Activated CD4-positive, alpha-beta T cell treated with anti-CD3 and anti-CD28 coated beads, Interleukin-2, amount 10 ng/mL, durations not matched to agents 24 days and 14 days (primary cell): ENCODE measurements around the gene SI. TPM values are rescaled to one million over a fixed set of nuclear protein-coding genes. Genes with fewer than 3 reads are reported as not detected.
"Not testable (repeated sequence)": the region's sequence is repeated elsewhere in the genome, so short reads cannot be mapped to it uniquely, and the experiment has no call there.

Experiments used
- DNase-seq: peaks from one replicate; pipeline ENCODE4 v3.0.0; 2022
- H3K27ac Mint-ChIP-seq: one replicate; pipeline ENCODE4 v1.8.0; 2022; ENCODE audit warnings: mild to moderate bottlenecking, mixed read lengths
- H3K27me3 Mint-ChIP-seq: one replicate; pipeline ENCODE4 v1.8.0; 2022; ENCODE audit warnings: mixed read lengths
- H3K36me3 Mint-ChIP-seq: one replicate; pipeline ENCODE4 v1.8.0; 2022; ENCODE audit warnings: low read depth, mild to moderate bottlenecking, mixed read lengths
- H3K4me1 Mint-ChIP-seq: one replicate; pipeline ENCODE4 v1.8.0; 2021; ENCODE audit warnings: mixed read lengths
- H3K4me3 Mint-ChIP-seq: one replicate; pipeline ENCODE4 v1.8.0; 2022; ENCODE audit warnings: mild to moderate bottlenecking, moderate library complexity, mixed read lengths
- H3K9me3 Mint-ChIP-seq: one replicate; pipeline ENCODE4 v1.8.0; 2021; ENCODE audit warnings: mixed read lengths
- intact Hi-C: fragments of 100-400 bp; cut with micrococcal nuclease; formaldehyde crosslinking; loops from one replicate; pipeline ENCODE4 v1.15.1; 2023
- total RNA-seq: library from RNA; stranded (reverse); gene quantifications from 2 replicates; pipeline ENCODE4 v1.2.3, GENCODE V29; 2022

Gene SI
- not detected in 2 replicates for total RNA-seq

- intact Hi-C loops = no loop called here
- no peak within 1 kb of the TSS for H3K27ac Mint-ChIP-seq
- no peaks in the 10 kb centered on the region for H3K4me1 Mint-ChIP-seq
- H3K36me3 Mint-ChIP-seq = no peaks in the 10 kb centered on the region
- no peaks in the 10 kb centered on the region for H3K27me3 Mint-ChIP-seq
- no peaks in the 10 kb centered on the region for H3K9me3 Mint-ChIP-seq
- H3K4me3 Mint-ChIP-seq = no peak within 1 kb of the TSS
- no peak for DNase-seq
Measured at GRCh38 chr3:165078293-165078692, at the start of gene SI. Gene SI, minus strand, starts transcription at chr3:165078496. Its CDS starts 2,484 bp downstream, at chr3:165076012.

DNA sequence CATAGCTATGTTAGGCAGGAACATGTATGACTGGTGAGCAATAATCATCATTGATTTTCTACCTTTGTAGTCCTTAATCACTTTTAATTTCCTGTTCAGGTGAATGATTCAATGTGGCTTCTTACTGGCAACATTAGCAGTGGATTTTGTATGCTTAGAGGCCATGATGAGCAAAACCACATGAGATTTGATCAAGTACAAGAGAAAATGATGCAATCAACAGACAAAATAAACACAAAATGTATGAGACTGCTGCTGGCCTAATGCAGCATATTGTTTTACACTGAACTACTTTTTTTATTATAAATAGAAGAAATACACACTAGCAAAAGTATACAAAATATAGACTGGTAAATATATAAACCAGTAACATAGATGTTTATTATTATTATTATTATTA lies 47.5 kb upstream of the SI start:
- Mint-ChIP-seq H3K27me3 (no peaks in the 10 kb centered on the region), H3K27ac (no peak overlapping the region), H3K4me3 (no peak overlapping the region), H3K9me3 (no peaks in the 10 kb centered on the region), H3K36me3 (no peaks in the 10 kb centered on the region), H3K4me1 (no peaks in the 10 kb centered on the region)
- DNase-seq = no peak
- intact Hi-C loops = no loop called here

GRCh38 chr3:165111401-165111800 lies 33.1 kb upstream of the SI start:
- Mint-ChIP-seq H3K27ac (no peak overlapping the region), H3K9me3 (no peaks in the 10 kb centered on the region), H3K36me3 (no peaks in the 10 kb centered on the region), H3K4me1 (no peaks in the 10 kb centered on the region), H3K27me3 (no peaks in the 10 kb centered on the region), H3K4me3 (no peak overlapping the region)
- intact Hi-C loops = no loop called here
- DNase-seq = no peak

GRCh38 chr3:165103616-165104015 lies 25.3 kb upstream of the SI start:
- H3K36me3 Mint-ChIP-seq = no peaks in the 10 kb centered on the region
- H3K27me3 Mint-ChIP-seq = no peaks in the 10 kb centered on the region
- DNase-seq = no peak
- H3K4me1 Mint-ChIP-seq = no peaks in the 10 kb centered on the region
- no peak overlapping the region for H3K4me3 Mint-ChIP-seq
- intact Hi-C loops = no loop called here
- H3K9me3 Mint-ChIP-seq = no peaks in the 10 kb centered on the region
- H3K27ac Mint-ChIP-seq = no peak overlapping the region

GRCh38 chr3:165082650-165083049 lies 4.4 kb upstream of the SI start:
- intact Hi-C loops = no loop called here
- Mint-ChIP-seq H3K27me3 (no peaks in the 10 kb centered on the region), H3K36me3 (no peaks in the 10 kb centered on the region), H3K4me1 (no peaks in the 10 kb centered on the region), H3K27ac (no peak overlapping the region), H3K9me3 (no peaks in the 10 kb centered on the region), H3K4me3 (no peak overlapping the region)
- DNase-seq = no peak

DNA sequence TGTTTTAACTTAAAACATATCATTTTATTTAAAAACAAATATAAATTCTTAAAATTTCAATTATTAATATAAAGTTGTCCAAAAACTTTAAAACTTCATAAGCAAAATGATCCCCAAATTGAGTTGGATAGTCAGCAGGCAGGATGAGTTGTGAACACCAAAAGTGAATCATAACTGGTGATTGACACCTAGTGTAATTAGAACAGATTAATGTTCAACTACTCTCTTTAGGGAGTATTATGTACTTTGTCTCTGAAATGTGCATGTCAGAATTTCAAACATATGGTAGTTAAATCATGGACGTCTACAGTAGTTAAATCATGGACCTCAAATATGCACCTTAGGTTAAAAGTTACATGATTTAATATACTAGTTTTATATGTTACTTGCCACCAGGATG lies 2.9 kb upstream of the SI start:
- no peaks in the 10 kb centered on the region for H3K4me1 Mint-ChIP-seq
- no peak overlapping the region for H3K4me3 Mint-ChIP-seq

GRCh38 chr3:165075695-165076094 lies 2.6 kb downstream of the SI start:
- Mint-ChIP-seq H3K4me1 (no peaks in the 10 kb centered on the region), H3K4me3 (no peak overlapping the region)
- intact Hi-C loops = no loop called here

More for the DNA sequence above, 2.9 kb upstream of the SI start:
- no peak for DNase-seq
- intact Hi-C loops = no loop called here
- Mint-ChIP-seq H3K27me3 (no peaks in the 10 kb centered on the region), H3K9me3 (no peaks in the 10 kb centered on the region), H3K27ac (no peak overlapping the region), H3K36me3 (no peaks in the 10 kb centered on the region)

DNA sequence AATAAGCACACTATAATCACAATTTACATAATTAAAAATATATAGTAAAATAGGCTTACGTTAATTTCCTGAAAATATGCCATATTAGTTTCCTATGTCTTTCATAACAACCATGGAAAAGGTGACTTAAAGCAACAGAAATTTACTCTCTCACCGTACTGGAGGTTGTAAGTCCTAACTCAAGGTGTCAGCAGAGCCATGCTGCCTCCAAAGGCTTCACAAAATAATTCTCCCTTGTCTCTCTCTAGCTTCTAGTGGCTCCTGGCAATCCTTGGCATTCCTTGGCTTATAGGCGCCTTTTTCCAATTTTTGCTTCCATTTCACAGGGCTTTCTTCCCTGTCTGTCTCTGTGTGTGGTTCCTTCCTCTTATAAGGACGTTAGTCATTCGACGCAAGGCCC lies 7.6 kb downstream of the SI start:
- intact Hi-C loops = no loop called here
- H3K27ac Mint-ChIP-seq = no peak overlapping the region
- H3K4me3 Mint-ChIP-seq = no peak overlapping the region
- no peaks in the 10 kb centered on the region for H3K9me3 Mint-ChIP-seq
- H3K27me3 Mint-ChIP-seq = no peaks in the 10 kb centered on the region
- no peaks in the 10 kb centered on the region for H3K4me1 Mint-ChIP-seq
- DNase-seq = no peak
- no peaks in the 10 kb centered on the region for H3K36me3 Mint-ChIP-seq

More at GRCh38 chr3:165075695-165076094, 2.6 kb downstream of the SI start:
- DNase-seq = no peak
- Mint-ChIP-seq H3K27me3 (no peaks in the 10 kb centered on the region), H3K9me3 (no peaks in the 10 kb centered on the region), H3K27ac (no peak overlapping the region), H3K36me3 (no peaks in the 10 kb centered on the region)

DNA sequence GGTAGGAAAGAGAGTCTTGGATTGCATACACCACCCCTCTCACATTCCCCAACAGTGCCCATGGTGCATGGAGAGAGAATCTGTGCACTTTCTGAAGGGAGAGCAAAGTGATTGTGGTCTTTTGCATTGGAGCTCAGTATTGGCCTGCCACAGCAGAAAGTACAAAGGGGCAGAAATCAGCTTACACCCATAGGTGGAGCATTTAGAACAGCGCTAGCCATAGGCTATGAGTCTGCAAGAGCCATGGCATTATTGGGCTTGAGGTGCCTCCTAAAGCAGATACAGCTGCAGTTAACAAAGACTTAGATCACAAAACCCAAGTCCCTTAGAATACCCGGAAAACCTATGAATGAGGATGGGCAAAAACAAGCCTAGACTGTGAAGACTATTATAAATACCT lies 21.8 kb downstream of the SI start:
- DNase-seq = no peak
- Mint-ChIP-seq H3K9me3 (no peaks in the 10 kb centered on the region), H3K27me3 (no peaks in the 10 kb centered on the region), H3K4me3 (no peak overlapping the region), H3K27ac (no peak overlapping the region), H3K4me1 (no peaks in the 10 kb centered on the region), H3K36me3 (no peaks in the 10 kb centered on the region)
- intact Hi-C loops = no loop called here

- Mint-ChIP-seq H3K9me3 (no peaks in the 10 kb centered on the region), H3K27ac (no peak overlapping the region), H3K4me3 (no peak overlapping the region)
Measured at GRCh38 chr3:165040186-165040585, 38.1 kb downstream of the SI start.

GRCh38 chr3:165011557-165011956 lies 66.7 kb downstream of the SI start:
- intact Hi-C loops = no loop called here
- H3K4me3 Mint-ChIP-seq = no peak overlapping the region
- no peaks in the 10 kb centered on the region for H3K27me3 Mint-ChIP-seq
- DNase-seq = no peak
- H3K27ac Mint-ChIP-seq = no peak overlapping the region
- H3K36me3 Mint-ChIP-seq = no peaks in the 10 kb centered on the region
- no peaks in the 10 kb centered on the region for H3K9me3 Mint-ChIP-seq
- no peaks in the 10 kb centered on the region for H3K4me1 Mint-ChIP-seq

More at GRCh38 chr3:165040186-165040585, 38.1 kb downstream of the SI start:
- DNase-seq = no peak
- no peaks in the 10 kb centered on the region for H3K4me1 Mint-ChIP-seq
- H3K36me3 Mint-ChIP-seq = no peaks in the 10 kb centered on the region
- intact Hi-C loops = no loop called here
- no peaks in the 10 kb centered on the region for H3K27me3 Mint-ChIP-seq

GRCh38 chr3:164984947-164985346 lies 93.3 kb downstream of the SI start:
- Mint-ChIP-seq H3K27ac (no peak overlapping the region), H3K36me3 (no peaks in the 10 kb centered on the region), H3K4me1 (no peaks in the 10 kb centered on the region), H3K27me3 (no peaks in the 10 kb centered on the region), H3K4me3 (no peak overlapping the region), H3K9me3 (peaks cover 3% of the 10 kb centered on the region)
- intact Hi-C loops = no loop called here
- no peak for DNase-seq

DNA sequence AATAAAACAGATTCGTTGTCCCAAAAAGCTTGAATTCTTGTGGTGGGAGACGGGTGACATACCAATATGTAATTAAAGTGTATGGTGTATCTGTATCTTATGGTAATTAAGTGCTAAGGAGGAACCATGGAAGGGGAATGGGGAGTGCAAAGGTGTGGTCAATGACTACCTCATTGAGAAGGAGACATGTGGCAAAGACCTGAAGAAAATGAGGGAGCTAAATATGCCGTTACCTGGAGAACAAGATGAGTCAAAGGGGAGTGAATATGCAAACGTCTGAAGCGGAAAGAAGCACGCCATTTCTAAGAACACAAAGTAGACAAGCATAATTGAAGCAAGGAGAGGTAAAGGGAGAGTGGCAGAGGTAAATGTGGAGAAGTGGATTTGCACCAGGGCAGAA lies 115.7 kb downstream of the SI start:
- no peaks in the 10 kb centered on the region for H3K36me3 Mint-ChIP-seq
- intact Hi-C loops = no loop called here
- H3K4me3 Mint-ChIP-seq = no peak overlapping the region
- H3K4me1 Mint-ChIP-seq = no peaks in the 10 kb centered on the region
- no peak overlapping the region for H3K27ac Mint-ChIP-seq
- no peak for DNase-seq
- no peaks in the 10 kb centered on the region for H3K9me3 Mint-ChIP-seq
- no peaks in the 10 kb centered on the region for H3K27me3 Mint-ChIP-seq

- intact Hi-C loops = no loop called here
Measured at GRCh38 chr3:164952966-164953365, 125.3 kb downstream of the SI start.

DNA sequence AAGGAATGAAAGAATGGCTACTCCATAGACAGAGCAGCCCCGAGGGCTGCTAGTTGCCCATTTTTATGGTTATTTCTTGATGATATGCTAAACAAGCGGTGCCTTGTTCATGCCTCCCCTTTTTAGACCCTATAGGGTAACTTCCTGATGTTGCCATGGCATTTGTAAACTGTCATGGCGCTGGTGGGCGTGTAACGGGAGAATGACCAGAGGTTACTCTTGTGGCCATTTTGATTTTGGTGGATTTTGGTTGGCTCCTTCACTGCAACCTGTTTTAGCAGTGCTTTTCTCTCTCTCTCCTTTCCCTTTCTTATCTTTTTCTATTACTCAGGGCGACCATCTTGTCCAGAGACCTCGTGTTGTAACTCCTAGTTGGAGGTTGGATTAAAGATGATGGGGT lies 126.9 kb downstream of the SI start:
- H3K4me1 Mint-ChIP-seq, H3K36me3 Mint-ChIP-seq, intact Hi-C loops, H3K9me3 Mint-ChIP-seq, H3K27me3 Mint-ChIP-seq, H3K27ac Mint-ChIP-seq, H3K4me3 Mint-ChIP-seq, DNase-seq: not testable (repeated sequence)

More at GRCh38 chr3:164952966-164953365, 125.3 kb downstream of the SI start:
- Mint-ChIP-seq H3K27ac (no peak overlapping the region), H3K4me3 (no peak overlapping the region), H3K27me3 (no peaks in the 10 kb centered on the region), H3K36me3 (no peaks in the 10 kb centered on the region), H3K4me1 (no peaks in the 10 kb centered on the region), H3K9me3 (peaks cover 4% of the 10 kb centered on the region)
- no peak for DNase-seq
